Right lobe of liver (tissue), 6 donors: ENCODE results near the gene CCDC149. TPM values are rescaled to one million over a fixed set of nuclear protein-coding genes. Genes with fewer than 3 reads are reported as not detected.

Experiments used
- ATAC-seq, 4 donors: fragments of 200-7000 bp; cut with Tn5 transposase; one replicate each; pipeline ENCODE4 v1.9.1; 2020; ENCODE audit warnings: mild to moderate bottlenecking in 4 of 4, moderate library complexity in 4 of 4
- DNase-seq, 3 donors: peaks; one replicate each; pipeline ENCODE4 v3.0.0-alpha.2; 2020
- H3K27ac ChIP-seq, 3 donors: fragments of 200-600 bp; one replicate each; pipeline ENCODE4 v1.8.0; 2022
- H3K27me3 ChIP-seq, 2 donors: fragments of 200-600 bp; one replicate each; pipeline ENCODE4 v1.8.0; 2022
- H3K36me3 ChIP-seq, 4 donors: fragments of 200-600 bp; sonication (generic) in 1 of 4; one replicate each; pipeline versions ENCODE4 v1.5.1 to v1.8.0; 2017 to 2022; ENCODE audit warnings: control low read depth in 1 of 4
- H3K4me1 ChIP-seq, 4 donors: fragments of 200-600 bp; sonication (generic) in 1 of 4; one replicate each; pipeline versions ENCODE4 v1.5.1 to v1.8.0; 2017 to 2022; ENCODE audit warnings: control low read depth in 1 of 4
- H3K4me3 ChIP-seq, 3 donors: fragments of 200-600 bp; one replicate each; pipeline ENCODE4 v1.8.0; 2022
- H3K9me3 ChIP-seq, 4 donors: fragments of 200-600 bp; sonication (generic) in 1 of 4; one replicate each; pipeline versions ENCODE4 v1.5.1 to v1.8.0; 2017 to 2022; ENCODE audit warnings: control low read depth in 1 of 4
- CTCF ChIP-seq, 4 donors: fragments of 200-600 bp in 3 of 4; fragments of 450-650 bp in 1 of 4; IDR thresholded peaks; one replicate each; pipeline versions ENCODE4 v1.5.1 to v1.8.0; 2016 to 2022; ENCODE audit warnings: antibody characterized with exemption in 4 of 4, mild to moderate bottlenecking in 2 of 4
- POLR2A ChIP-seq: fragments of 450-650 bp; IDR thresholded peaks from one replicate; pipeline ENCODE4 v1.6.1; 2017; ENCODE audit warnings: antibody characterized with exemption, mild to moderate bottlenecking
- WGBS: methylation state at CpG from one replicate; pipeline ENCODE4 v1.1.6; 2018; ENCODE audit warnings: low coverage, low lambda C conversion rate; ENCODE audit not compliant: insufficient coverage; ENCODE audit errors: missing lambda C conversion rate; 5-methylcytosine and 5-hydroxymethylcytosine counted together
- intact Hi-C, 2 donors: fragments of 100-400 bp; cut with DNase I; formaldehyde crosslinking; loops; one replicate each; pipeline versions ENCODE4 v1.11.2 to v1.14.1; 2022
- total RNA-seq, 6 experiments: library from RNA; depleted of rRNA in 2 of 6; stranded (reverse); fragments of >200 nt in 2 of 6; fragmentation: NEBNext Ultra II Directional in 3 of 6; extraction: Animal tissue kit (Norgen Biotek cat#: 25700) in 3 of 6; gene quantifications; one replicate each; pipeline versions ENCODE4 v1.1.0 to v1.2.4, GENCODE V29; 2016 to 2023
- donor health status: DM: no; HTN: yes; CAD: no.
- donor health status: DM: no; HTN: no; CAD: no.
- donor health status: DM: no; HTN: no; CAD: no.
- donor health status: DM: no; HTN: yes; CAD: no.
- donor health status: DM: no; HTN: yes; CAD: no.

CCDC149 gene
- total RNA-seq, 6 experiments from 2014 or later: 3.9 to 8.0 (median 5.2) TPM

- intact Hi-C loops: no loop called here
- Histone ChIP-seq H3K4me3 (no peak overlapping the region), H3K27ac (no peak overlapping the region), H3K36me3 (no peaks in the 10 kb centered on the region), H3K27me3 (no peaks in the 10 kb centered on the region), H3K4me1 (no peaks in the 10 kb centered on the region), H3K9me3 (no peaks in the 10 kb centered on the region)
- WGBS: 92% methylated on average over 4 of the region's 4 CpGs
- TF ChIP-seq CTCF (IDR thresholded peaks at IDR 0.05) (no peak), POLR2A (no peak)
- DNase-seq (no peak), ATAC-seq (no peak)
Measured at GRCh38 chr4:24849351-24849750, 63.5 kb downstream of the CCDC149 start.

- DNase-seq (no peak), ATAC-seq (no peak)
- 92% methylated on average over 2 of the region's 5 CpGs for WGBS
- H3K36me3 ChIP-seq: no peaks in the 10 kb centered on the region
- no peak overlapping the region for H3K4me3 ChIP-seq
- H3K4me1 ChIP-seq: no peaks in the 10 kb centered on the region
- H3K9me3 ChIP-seq: no peaks in the 10 kb centered on the region
- intact Hi-C loops: no loop called here
- TF ChIP-seq POLR2A (no peak), CTCF (IDR thresholded peaks at IDR 0.05) (no peak)
- H3K27me3 ChIP-seq: no peaks in the 10 kb centered on the region
- no peak overlapping the region for H3K27ac ChIP-seq
Measured at GRCh38 chr4:24846716-24847115, 66.1 kb downstream of the CCDC149 start.

GRCh38 chr4:24845902-24846301 lies 66.9 kb downstream of the CCDC149 start:
- H3K27me3 ChIP-seq: no peaks in the 10 kb centered on the region
- intact Hi-C loops: no loop called here
- no peaks in the 10 kb centered on the region for H3K4me1 ChIP-seq
- no peaks in the 10 kb centered on the region for H3K9me3 ChIP-seq
- DNase-seq: no peak
- no peak for TF ChIP-seq POLR2A
- TF ChIP-seq CTCF (IDR thresholded peaks at IDR 0.05): no peak
- H3K4me3 ChIP-seq: no peak overlapping the region
- no peak for ATAC-seq
- no peaks in the 10 kb centered on the region for H3K36me3 ChIP-seq
- no peak overlapping the region for H3K27ac ChIP-seq
- 88% methylated on average over 4 of the region's 5 CpGs for WGBS

GRCh38 chr4:24845132-24845531 lies 67.7 kb downstream of the CCDC149 start:
- Histone ChIP-seq H3K9me3 (no peaks in the 10 kb centered on the region), H3K27ac (no peak overlapping the region), H3K4me3 (no peak overlapping the region), H3K36me3 (no peaks in the 10 kb centered on the region), H3K27me3 (no peaks in the 10 kb centered on the region), H3K4me1 (peaks cover 0 to 4% (median 0%) of the 10 kb centered on the region in 4 donors)
- no peak for DNase-seq
- WGBS: 94% methylated on average over 5 of the region's 8 CpGs
- intact Hi-C loops: no loop called here
- TF ChIP-seq CTCF (IDR thresholded peaks at IDR 0.05): no peak
- no peak for TF ChIP-seq POLR2A
- ATAC-seq: no peak

GRCh38 chr4:24843096-24843495 lies 69.7 kb downstream of the CCDC149 start:
- intact Hi-C loops: no loop called here
- no peaks in the 10 kb centered on the region for H3K9me3 ChIP-seq
- H3K27me3 ChIP-seq: no peaks in the 10 kb centered on the region
- 17% methylated on average over 1 of the region's 3 CpGs for WGBS
- H3K4me3 ChIP-seq: no peak overlapping the region
- DNase-seq: no peak
- no peaks in the 10 kb centered on the region for H3K36me3 ChIP-seq
- no peak overlapping the region for H3K27ac ChIP-seq
- peaks cover 0 to 8% (median 0%) of the 10 kb centered on the region in 4 donors for H3K4me1 ChIP-seq
- TF ChIP-seq POLR2A: no peak
- no peak for TF ChIP-seq CTCF (IDR thresholded peaks at IDR 0.05)
- ATAC-seq: peak in 1 of 4 donors; percentile 32
